NOMO-1 treated with DMSO at 0.1 percent for 48 hours (cell line): ENCODE results near the gene AIFM1.
"Not testable (repeated sequence)": the region's sequence is repeated elsewhere in the genome, so short reads cannot be mapped to it uniquely, and the experiment has no call there.

ENCODE experiments used
- DNase-seq: peaks from one replicate; lab custom pipeline; 2025; ENCODE audit not compliant: unreplicated experiment; lab: John Stamatoyannopoulos, UW

AIFM1 gene

DNA sequence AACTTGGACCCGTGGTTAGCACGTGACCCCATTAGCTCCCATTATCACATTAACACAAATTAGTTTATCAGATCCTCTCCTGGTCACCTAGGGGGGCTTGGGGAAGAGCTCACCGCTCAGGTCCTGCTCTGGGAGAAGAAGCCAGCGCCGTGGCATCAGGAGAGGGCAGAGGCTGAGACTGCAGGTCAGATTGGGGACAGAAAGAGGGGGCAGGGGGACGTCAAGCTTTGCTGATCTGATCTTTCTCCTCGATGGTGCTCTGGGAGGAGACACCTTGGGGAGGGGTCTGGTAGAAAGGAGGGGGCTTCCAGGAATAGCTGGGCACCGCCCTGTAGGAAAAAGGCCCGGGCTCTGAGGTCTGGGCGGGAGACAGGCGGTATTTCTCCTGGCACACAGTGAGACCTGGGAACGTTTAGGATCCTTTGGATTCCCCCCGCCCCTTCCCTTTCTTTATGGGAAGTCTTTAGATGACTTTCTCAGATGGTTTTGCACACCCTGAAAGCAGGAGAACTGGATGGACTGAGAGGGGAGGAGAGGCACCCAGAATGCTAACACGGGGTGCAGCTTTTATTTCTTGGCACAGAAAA, 46.2 kb downstream of the AIFM1 start:
- DNase-seq, result no peak

- DNase-seq, result no peak
Observed at GRCh38 chrX:130118441-130119311, 47.0 kb downstream of the AIFM1 start.

GRCh38 chrX:130117166-130117565, 48.5 kb downstream of the AIFM1 start:
- DNase-seq, result no peak

DNA sequence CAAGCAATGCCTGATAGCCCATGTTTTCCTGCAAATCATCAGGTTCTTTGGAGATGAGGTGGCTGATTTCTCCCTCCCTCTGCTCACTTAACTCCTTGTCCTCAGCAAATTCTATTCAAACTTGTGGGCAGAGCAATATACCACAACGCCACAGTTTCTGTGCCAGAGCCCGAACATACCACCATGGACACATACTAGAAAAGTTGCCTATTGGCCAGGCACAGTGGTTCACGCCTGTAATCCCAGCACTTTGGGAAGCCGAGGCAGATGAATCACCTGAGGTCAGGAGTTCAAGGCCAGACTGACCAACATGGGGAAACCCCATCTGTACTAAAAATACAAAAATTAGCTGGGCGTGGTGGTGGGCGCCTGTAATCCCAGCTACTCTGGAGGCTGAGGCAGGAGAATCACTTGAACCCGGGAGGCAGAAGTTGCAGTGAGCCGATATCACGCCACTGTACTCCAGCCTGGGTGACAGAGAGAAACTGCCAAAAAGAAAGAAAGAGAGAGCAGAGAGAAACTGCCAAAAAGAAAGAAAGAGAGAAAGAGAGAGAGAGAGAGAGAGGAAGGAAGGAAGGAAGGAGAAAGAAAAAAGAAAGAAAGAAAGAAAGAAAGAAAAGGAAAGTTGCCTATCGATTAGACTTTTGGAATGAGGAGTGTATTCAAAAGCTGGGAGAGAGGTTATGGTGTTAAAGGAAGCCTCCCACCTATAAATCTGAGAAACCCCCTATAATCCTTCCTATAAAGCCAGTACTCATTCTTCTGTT, 50.3 kb downstream of the AIFM1 start:
- DNase-seq, result not testable (repeated sequence)

DNA sequence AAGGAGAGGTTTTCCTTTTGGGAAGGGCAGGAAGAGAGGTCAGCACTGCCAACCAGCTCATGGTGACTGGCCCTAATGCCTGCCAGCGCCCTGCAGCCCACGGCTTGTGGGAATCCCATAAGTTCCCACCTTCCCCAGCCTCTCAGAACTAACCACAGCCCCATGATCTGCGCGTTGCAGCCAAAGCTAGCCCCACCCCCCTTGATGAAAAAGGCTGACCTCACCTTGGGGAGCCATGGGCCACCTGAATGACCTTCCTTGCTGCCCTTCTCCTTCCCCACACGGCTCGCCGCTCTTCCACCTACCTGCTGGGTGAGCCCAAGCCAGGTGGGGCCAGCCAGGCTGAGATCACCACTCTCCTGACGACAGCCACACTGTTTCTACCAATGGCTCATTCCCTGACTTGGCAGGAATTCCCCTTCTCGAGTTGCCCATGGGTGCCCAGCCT, 51.5 kb downstream of the AIFM1 start:
- DNase-seq, result no peak

DNA sequence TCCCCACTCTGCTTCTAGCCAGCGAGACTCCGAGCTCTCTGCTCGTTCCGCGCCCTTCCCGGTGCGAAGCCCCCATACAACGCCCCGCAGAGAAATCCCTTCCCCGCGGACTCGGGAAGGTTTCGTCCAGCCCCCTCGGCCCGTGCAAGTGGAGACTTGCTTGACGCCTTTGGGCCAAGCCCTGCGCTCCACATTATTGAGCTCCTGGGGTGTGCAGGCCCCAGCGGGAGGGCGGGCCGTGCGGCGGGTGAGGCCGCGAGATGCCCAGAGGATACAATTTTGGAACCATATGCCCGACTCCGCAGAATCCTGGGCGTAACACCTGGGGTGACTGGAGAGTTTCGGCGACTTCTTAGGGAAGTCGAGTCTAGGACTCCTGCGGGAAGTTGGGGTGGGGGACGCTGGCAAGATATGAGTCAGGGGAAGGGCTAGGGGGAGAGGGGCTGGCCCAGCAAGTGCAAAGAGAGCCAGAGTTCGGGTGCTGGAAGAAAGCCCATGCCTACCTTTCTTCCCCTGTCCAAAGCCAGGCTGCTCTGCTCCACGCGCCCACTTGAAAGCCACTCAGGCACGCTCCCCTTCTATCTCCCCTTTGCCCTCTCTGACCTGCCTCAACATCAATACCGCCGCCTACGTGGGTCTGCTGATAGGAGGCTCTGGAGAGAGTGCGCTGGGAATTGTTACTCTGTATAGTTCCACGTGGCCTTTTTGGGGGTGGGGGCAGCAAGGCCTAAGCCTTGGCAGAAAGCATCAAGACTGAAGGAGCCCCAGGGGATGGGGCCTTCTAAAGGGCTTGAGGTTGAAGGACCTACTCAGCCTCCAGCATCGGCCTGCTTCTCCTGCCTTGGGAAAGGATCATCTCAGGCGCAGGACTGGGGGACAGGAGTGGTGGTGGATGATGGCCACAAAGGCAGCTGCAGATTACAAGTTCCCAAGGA, 54.2 kb downstream of the AIFM1 start:
- DNase-seq, result no peak

GRCh38 chrX:130110379-130111219, 55.0 kb downstream of the AIFM1 start, which contains the start of gene ELF4:
Gene ELF4 (minus strand): TSS chrX:130110497. CDS start chrX:130081330, 29,167 bp downstream.
- peak; percentile 57 for DNase-seq

- no peak for DNase-seq
Observed at GRCh38 chrX:130109429-130110378, 55.9 kb downstream of the AIFM1 start.

DNA sequence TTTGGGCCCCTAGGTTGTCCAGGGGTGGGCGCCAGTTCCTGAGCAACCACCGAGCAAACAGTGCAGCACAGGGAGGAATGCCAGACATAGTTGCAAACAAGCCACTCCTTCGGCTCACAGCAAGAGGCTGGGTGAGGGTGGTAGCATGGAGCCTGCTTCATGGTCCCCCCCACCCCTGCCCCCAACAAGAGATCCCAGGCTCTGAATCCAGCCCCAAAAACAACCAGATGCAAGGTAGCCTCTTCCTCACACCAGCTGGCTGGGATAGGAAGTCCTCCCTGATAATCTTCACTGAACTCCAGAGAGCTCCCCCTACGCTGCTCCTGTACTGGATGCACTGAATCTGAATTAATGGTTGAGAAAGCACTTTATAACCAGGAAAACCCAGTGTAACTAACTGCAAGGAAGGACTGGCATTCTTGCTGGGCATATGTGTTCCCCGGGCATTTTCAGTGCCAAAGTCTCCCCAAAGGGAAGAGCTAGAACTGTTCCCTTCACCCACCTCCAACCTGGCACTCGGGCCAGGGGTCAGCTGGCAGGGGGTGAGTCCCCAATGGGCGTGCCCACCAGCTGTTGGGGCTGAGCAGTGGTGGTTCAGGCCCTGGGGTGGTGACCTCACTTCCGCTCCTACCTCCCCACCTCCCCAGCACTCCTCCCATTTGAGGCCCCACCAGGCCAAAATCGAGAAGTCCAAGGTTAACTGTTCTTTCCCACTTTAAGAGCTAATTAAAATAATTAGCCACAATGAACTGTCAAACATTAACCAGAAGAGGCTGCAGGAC, 56.8 kb downstream of the AIFM1 start:
- DNase-seq, result peak; percentile 75

- DNase-seq, result no peak
Observed at GRCh38 chrX:130106071-130106470, 59.6 kb downstream of the AIFM1 start.

DNA sequence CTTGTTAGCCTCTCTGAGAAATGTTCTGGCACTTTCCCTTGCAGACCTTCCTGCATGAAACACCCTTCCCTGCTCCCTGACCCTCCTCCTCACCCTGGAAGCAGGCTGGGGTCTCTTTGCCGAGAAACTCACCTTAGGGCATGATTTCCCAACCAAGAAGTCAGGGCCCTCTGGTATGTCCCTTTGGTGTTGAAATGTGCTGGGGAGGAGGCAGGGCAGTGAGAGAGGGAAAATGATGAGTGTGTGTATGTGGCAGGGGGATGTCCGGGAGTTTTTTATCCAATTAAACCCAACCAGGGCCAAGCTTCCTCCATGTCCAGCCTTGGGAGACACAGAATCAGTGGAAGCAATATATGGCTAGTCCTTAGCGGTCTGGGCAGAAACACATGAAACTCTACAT, 60.4 kb downstream of the AIFM1 start:
- DNase-seq, result no peak

GRCh38 chrX:130103605-130104004, 62.0 kb downstream of the AIFM1 start:
- no peak for DNase-seq

DNA sequence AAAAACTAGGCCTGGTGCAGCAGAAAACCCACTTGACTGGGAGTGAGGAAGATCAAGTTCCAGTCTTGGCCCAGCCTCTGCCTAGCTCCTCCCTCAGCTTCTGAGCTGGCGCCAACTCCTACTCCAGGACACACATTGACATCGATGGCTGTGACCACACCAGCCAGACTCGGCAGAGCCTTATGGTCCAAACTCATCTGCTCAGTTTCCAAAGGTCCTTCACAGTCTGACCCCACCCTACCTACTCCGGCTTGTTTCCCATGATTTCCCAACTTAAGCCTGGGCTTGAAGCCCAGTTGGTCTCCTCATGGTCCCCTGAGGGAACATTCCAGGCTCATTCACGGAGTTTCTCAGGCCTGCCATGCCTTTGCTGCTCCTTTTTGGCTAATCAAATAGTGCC, 65.5 kb downstream of the AIFM1 start:
- DNase-seq, result no peak

DNA sequence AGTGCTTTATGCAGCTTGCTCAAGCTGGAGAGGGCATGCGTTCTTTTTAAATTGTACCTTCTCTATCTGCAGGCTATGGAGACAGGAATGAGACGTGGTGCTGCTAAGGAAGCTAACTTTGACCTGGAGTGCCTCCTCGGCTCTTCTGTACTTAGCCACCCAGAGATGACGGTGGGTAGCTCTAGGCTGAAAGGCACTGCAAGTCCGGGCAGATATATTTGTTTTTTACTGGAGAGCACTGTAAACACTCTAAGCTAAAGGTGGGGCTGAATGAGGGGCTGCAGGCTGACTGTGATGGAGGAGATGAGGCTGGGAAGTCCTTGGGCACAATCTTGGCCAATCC, 67.5 kb downstream of the AIFM1 start:
- no peak for DNase-seq

- DNase-seq, result no peak
Observed at GRCh38 chrX:130097507-130098209, 68.0 kb downstream of the AIFM1 start.

DNA sequence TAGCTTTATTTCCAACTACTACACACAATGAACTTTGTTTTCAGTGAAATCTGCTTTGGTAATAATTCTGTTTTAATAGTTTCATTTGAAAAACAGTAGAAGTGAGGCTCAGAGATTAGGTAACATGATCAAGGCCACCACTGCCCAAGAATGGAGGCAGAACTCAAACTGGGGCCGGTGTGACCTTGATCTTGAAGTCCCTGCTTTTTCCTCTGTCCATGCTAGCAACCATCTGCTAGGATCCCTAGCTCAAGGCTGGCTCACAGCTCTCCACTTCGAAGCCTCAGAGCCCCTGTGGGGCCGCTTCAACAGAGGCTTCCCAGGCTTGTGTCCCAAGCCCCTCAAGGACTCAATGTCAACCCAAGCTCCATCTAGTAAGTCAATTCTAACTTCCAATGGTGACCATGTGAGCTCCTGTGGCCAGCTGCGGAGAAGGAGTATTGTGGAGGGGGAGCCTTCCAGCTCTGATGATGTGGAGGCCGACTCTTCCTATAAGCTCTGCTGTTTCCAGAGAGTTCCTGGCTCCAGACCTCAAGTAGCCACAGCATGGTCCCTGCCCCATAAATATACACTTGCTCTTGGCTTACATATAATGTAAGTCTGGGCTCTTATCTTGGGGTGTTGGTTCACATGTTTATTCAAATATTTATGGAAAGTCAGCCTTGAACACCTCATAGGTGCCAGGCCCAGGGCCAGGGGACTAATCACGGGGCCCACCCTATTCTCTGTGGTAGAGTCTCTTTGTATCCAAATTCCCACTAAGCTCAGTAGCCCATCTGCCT, 70.2 kb downstream of the AIFM1 start:
- DNase-seq, result no peak

DNA sequence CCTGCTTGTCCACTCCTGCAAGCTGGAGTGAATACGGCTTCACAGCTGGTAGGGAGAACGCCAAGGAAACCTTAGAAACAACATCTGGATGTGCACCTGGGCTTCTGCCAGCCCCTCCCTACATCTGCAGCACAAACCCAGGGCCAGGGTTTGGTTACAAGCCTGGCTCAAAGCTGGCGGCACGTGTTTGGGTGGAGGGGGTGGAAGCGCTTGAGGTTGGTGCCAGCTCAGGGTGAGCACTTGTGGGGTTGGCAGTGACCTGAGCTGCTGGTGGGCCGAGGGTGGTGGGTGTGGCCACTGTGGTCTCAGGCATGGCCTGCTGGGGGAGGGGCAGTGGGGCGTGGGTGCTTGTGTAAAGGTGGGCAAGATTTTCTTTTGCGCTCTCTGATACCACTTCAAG, 70.9 kb downstream of the AIFM1 start:
- no peak for DNase-seq
